Heart right ventricle (tissue), 16 donors: ENCODE measurements around the gene CATSPER4. TPM values are rescaled to one million over a fixed set of nuclear protein-coding genes. Genes with fewer than 3 reads are reported as not detected.

Source experiments
- ATAC-seq, 8 donors: fragments of 200-7000 bp; cut with Tn5 transposase; one replicate each; pipeline ENCODE4 v1.9.1; 2020; ENCODE audit warnings: mild to moderate bottlenecking in 8 of 8, moderate library complexity in 8 of 8, moderate number of reproducible peaks in 1 of 8
- DNase-seq, 2 donors: peaks; one replicate each; pipeline ENCODE4 v3.0.0-alpha.2; 2020
- H3K27ac ChIP-seq, 10 donors: fragments of 200-600 bp; sonication (generic) in 2 of 10; one replicate each; pipeline versions ENCODE4 v1.5.0 to v1.8.0; 2020 to 2022; ENCODE audit warnings: mild to moderate bottlenecking in 3 of 10
- H3K27me3 ChIP-seq, 7 donors: fragments of 200-600 bp; one replicate each; pipeline ENCODE4 v1.8.0; 2021 to 2022; ENCODE audit warnings: mild to moderate bottlenecking in 2 of 7
- H3K36me3 ChIP-seq, 9 donors: fragments of 200-600 bp; sonication (generic) in 1 of 9; one replicate each; pipeline versions ENCODE4 v1.5.0 to v1.8.0; 2020 to 2022; ENCODE audit warnings: mild to moderate bottlenecking in 2 of 9
- H3K4me1 ChIP-seq, 9 donors: fragments of 200-600 bp; sonication (generic) in 1 of 9; one replicate each; pipeline versions ENCODE4 v1.5.0 to v1.8.0; 2020 to 2022; ENCODE audit warnings: mild to moderate bottlenecking in 4 of 9
- H3K4me3 ChIP-seq, 10 donors: fragments of 200-600 bp; sonication (generic) in 2 of 10; one replicate each; pipeline versions ENCODE4 v1.5.0 to v1.8.0; 2020 to 2022; ENCODE audit warnings: mild to moderate bottlenecking in 7 of 10, moderate library complexity in 2 of 10
- H3K9me3 ChIP-seq, 11 donors: fragments of 200-600 bp in 10 of 11; sonication (generic) in 2 of 11; one replicate each; pipeline versions ENCODE4 v1.5.0 to v1.8.0; 2013 to 2022; ENCODE audit warnings: mild to moderate bottlenecking in 2 of 11, control low read depth in 1 of 11, moderate library complexity in 1 of 11
- CTCF ChIP-seq, 9 donors: fragments of 200-600 bp; sonication (generic) in 2 of 9; IDR thresholded peaks; one replicate each; pipeline versions ENCODE4 v1.5.0 to v1.8.0; 2021 to 2022; ENCODE audit warnings: antibody characterized with exemption in 9 of 9, mild to moderate bottlenecking in 5 of 9, moderate library complexity in 1 of 9
- WGBS, 2 donors: extraction: QIAGEN DNeasy Blood & Tissue Kit; methylation state at CpG; one replicate each; pipeline ENCODE4 v1.1.7; 2013; ENCODE audit warnings: inconsistent platforms in 1 of 2; 5-methylcytosine and 5-hydroxymethylcytosine counted together
- intact Hi-C, 10 donors: fragments of 100-400 bp; cut with DNase I; formaldehyde crosslinking; loops; one replicate each; pipeline versions ENCODE4 v1.11.1 to v1.14.2; 2022
- long read RNA-seq, 3 donors: library from polyadenylated mRNA; unstranded; transcript quantifications; one replicate each; pipeline ENCODE4 v2.0.0, GENCODE V29; 2020 to 2021
- polyA plus RNA-seq, 2 donors: library from polyadenylated mRNA; stranded (reverse); fragments of 200-250 nt; gene quantifications; one replicate each; pipeline ENCODE4 v1.2.3, GENCODE V29; 2013
- total RNA-seq, 10 donors: library from RNA; stranded (reverse); fragmentation: NEBNext Ultra II Directional in 3 of 10; extraction: Animal tissue kit (Norgen Biotek cat#: 25700) in 3 of 10; gene quantifications; one replicate each; pipeline versions ENCODE4 v1.2.1 to v1.2.4, GENCODE V29; 2021 to 2023
- donor health status: Arrhythmogenic right ventricular cardiomyopathy.
- donor health status: ischemic (EF 13 %, LVEDD 7.1; RV severe dilation, severe dysfunction).
- donor health status: healthy with polysubstance abuse.
- donor health status: DM: no; HTN: yes; CAD: no.
- donor health status: DM: no; HTN: no; CAD: no.
- donor health status: ischemic (EF 25% LVEDD 6.9; RV normal size, moderate dysfunction).
- donor health status: ischemic (EF 25% LVEDD 5.7; RV mildly dilated, moderate dysfunction).
- donor health status: healthy.
- donor health status: DM: yes; HTN: yes; CAD: no.
- donor health status: Ischemic cardiomyopathy.
- donor health status: ischemic (EF 35%, LVEDD 5.7; RV mildly dilated, moderate dysfunction).
- donor health status: nonischemic (EF 11% LVEDD 7.7; RV severe dilation, severe dysfunction).
- donor health status: DM: yes; HTN: yes; CAD: no.
- donor health status: PGD.
- donor health status: ischemic (EF 29% LVEDD 5.4; RV normal size, mild dysfunction).
- donor health status: nonischemic (EF 23%, LVEDD 6.1; RV moderate dilation, normal function).

The CATSPER4 gene
- total RNA-seq (not detected), polyA plus RNA-seq (not detected)
- long read RNA-seq, donor 1: 0 reads
- long read RNA-seq, donor 2: 0 reads
- long read RNA-seq, donor 3: 0 reads

- Histone ChIP-seq H3K36me3 (no peaks in the 10 kb centered on the region), H3K27ac (no peak within 1 kb of the TSS), H3K27me3 (no peaks in the 10 kb centered on the region), H3K4me1 (no peaks in the 10 kb centered on the region), H3K4me3 (no peak within 1 kb of the TSS), H3K9me3 (no peaks in the 10 kb centered on the region)
- DNase-seq (no peak), ATAC-seq (peak in 1 of 8 donors; percentile 28)
- WGBS, 2 donors: 45 to 46% methylated on average over 16 of the region's 16 CpGs
- peak in 5 of 9 donors; percentile 11 to 27 (median 24) for TF ChIP-seq CTCF (IDR thresholded peaks at IDR 0.05)
- intact Hi-C loops: no loop called here
Measured at GRCh38 chr1:26190373-26190987, at the start of gene CATSPER4. Gene CATSPER4, plus strand, starts transcription at chr1:26190602. Its CDS starts 26 bp downstream, at chr1:26190628.

GRCh38 chr1:26142159-26142558 lies 48.2 kb upstream of the CATSPER4 start:
- intact Hi-C loops: loop anchor here in 1 of 10 donors (10.0 kb wide), 1 partner anchor 107 kb away; no protein-coding TSS in a partner anchor
- no peak overlapping the region for H3K4me3 ChIP-seq
- 92 to 94% methylated on average over 8 of the region's 8 CpGs for WGBS, 2 donors

GRCh38 chr1:26145041-26145959 lies 45.1 kb upstream of the CATSPER4 start:
- Histone ChIP-seq H3K4me3 (no peak overlapping the region), H3K27ac (no peak overlapping the region), H3K9me3 (no peaks in the 10 kb centered on the region), H3K36me3 (no peaks in the 10 kb centered on the region), H3K4me1 (peaks cover 0 to 14% (median 4%) of the 10 kb centered on the region in 9 donors), H3K27me3 (no peaks in the 10 kb centered on the region)
- WGBS, 2 donors: 27 to 33% methylated on average over 19 of the region's 19 CpGs
- intact Hi-C loops: loop anchor here (1.0 to 10.0 kb wide), 12 partner anchors 33 to 110 kb away; partner anchors contain the start of gene PDIK1L (in 1 of the 10)
- ATAC-seq (peak; percentile 83 to 96 (median 94)), DNase-seq (peak; percentile 60 to 80)
- peak; percentile 72 to 89 (median 82) for TF ChIP-seq CTCF (IDR thresholded peaks at IDR 0.05)

More at GRCh38 chr1:26142159-26142558, 48.2 kb upstream of the CATSPER4 start:
- Histone ChIP-seq H3K9me3 (no peaks in the 10 kb centered on the region), H3K36me3 (no peaks in the 10 kb centered on the region), H3K4me1 (peaks cover 0 to 14% (median 4%) of the 10 kb centered on the region in 9 donors), H3K27ac (no peak overlapping the region), H3K27me3 (no peaks in the 10 kb centered on the region)
- no peak for TF ChIP-seq CTCF (IDR thresholded peaks at IDR 0.05)
- no peak for DNase-seq
- ATAC-seq: no peak

- Histone ChIP-seq H3K4me3 (no peak overlapping the region), H3K9me3 (no peaks in the 10 kb centered on the region), H3K36me3 (no peaks in the 10 kb centered on the region), H3K27ac (no peak overlapping the region), H3K4me1 (peaks cover 0 to 14% (median 4%) of the 10 kb centered on the region in 9 donors), H3K27me3 (no peaks in the 10 kb centered on the region)
- intact Hi-C loops: loop anchor here (1.0 to 10.0 kb wide), 12 partner anchors 34 to 111 kb away; partner anchors contain the start of gene PDIK1L (in 1 of the 10)
- TF ChIP-seq CTCF (IDR thresholded peaks at IDR 0.05): no peak
- no peak for ATAC-seq
- whole genome bisulfite sequencing, 2 donors: 44 to 45% methylated on average over 6 of the region's 6 CpGs
- no peak for DNase-seq
Measured at GRCh38 chr1:26145960-26146294, 44.5 kb upstream of the CATSPER4 start.
